Memory B cell (primary cell): ENCODE measurements around the gene SCFD2.

Experiments used
- ATAC-seq: fragments of 150-1000 bp; cut with Tn5 transposase; 2 replicates; pipeline ENCODE4 v1.10.0; 2021; ENCODE audit warnings: low read depth, mild to moderate bottlenecking, moderate library complexity
- DNase-seq, 2 donors: peaks; one replicate each; pipeline ENCODE4 v3.0.0; 2022; ENCODE audit warnings: low spot score in 2 of 2
- H3K27ac Mint-ChIP-seq: one replicate; pipeline ENCODE4 v1.8.0; 2022; ENCODE audit warnings: mild to moderate bottlenecking, moderate library complexity, mixed read lengths
- H3K27me3 Mint-ChIP-seq: one replicate; pipeline ENCODE4 v1.8.0; 2022; ENCODE audit warnings: mixed read lengths
- H3K36me3 Mint-ChIP-seq: one replicate; pipeline ENCODE4 v1.8.0; 2022; ENCODE audit warnings: mild to moderate bottlenecking, mixed read lengths
- H3K4me1 Mint-ChIP-seq: one replicate; pipeline ENCODE4 v1.8.0; 2022; ENCODE audit warnings: mixed read lengths
- H3K4me3 Mint-ChIP-seq: one replicate; pipeline ENCODE4 v1.8.0; 2022; ENCODE audit warnings: mild to moderate bottlenecking, moderate library complexity, mixed read lengths
- H3K9me3 Mint-ChIP-seq: one replicate; pipeline ENCODE4 v1.8.0; 2022; ENCODE audit warnings: mixed read lengths

The SCFD2 gene

DNA sequence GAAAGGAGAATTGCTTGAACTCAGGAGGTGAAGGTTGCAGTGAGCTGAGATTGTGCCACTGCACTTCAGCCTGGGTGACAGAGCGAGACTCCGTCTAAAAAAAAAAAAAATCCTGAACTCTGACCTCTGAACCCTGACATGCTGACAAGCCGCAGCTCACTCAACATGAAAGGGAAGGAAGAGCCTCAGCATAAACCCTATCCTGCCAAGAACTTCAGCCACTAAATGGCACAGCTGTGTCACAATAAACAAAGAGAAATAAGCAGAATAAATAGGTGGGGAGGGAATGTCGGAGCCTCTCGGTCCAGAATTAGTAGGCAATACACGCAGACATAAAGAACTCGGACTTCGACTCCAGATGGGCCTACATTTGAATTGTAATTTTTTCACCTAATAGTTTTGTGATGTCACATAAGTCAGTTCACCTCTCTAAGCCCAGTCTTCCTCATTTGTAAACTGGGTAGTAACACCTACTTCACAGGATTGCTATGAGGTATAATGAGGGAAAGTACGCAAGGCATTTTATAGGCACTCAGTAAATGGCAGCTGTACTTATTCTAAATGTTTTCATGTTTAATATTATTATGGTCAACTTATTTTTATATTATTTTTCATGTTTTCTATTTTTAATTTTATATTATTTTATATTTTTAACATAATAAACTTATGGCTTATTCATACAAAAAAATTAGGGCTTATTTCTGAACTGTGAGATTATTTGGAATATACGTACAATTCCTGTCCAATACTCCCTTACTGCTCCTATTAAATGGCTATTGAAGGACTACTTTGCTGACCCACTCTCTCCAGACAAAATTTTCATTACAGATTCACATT, 243.4 kb downstream of the SCFD2 start:
- no peaks in the 10 kb centered on the region for H3K9me3 Mint-ChIP-seq
- peaks cover 8% of the 10 kb centered on the region for H3K36me3 Mint-ChIP-seq
- no peak overlapping the region for H3K27ac Mint-ChIP-seq
- H3K4me3 Mint-ChIP-seq = no peak overlapping the region
- DNase-seq = no peak
- H3K4me1 Mint-ChIP-seq = peaks cover 2% of the 10 kb centered on the region
- no peaks in the 10 kb centered on the region for H3K27me3 Mint-ChIP-seq
- no peak for ATAC-seq

DNA sequence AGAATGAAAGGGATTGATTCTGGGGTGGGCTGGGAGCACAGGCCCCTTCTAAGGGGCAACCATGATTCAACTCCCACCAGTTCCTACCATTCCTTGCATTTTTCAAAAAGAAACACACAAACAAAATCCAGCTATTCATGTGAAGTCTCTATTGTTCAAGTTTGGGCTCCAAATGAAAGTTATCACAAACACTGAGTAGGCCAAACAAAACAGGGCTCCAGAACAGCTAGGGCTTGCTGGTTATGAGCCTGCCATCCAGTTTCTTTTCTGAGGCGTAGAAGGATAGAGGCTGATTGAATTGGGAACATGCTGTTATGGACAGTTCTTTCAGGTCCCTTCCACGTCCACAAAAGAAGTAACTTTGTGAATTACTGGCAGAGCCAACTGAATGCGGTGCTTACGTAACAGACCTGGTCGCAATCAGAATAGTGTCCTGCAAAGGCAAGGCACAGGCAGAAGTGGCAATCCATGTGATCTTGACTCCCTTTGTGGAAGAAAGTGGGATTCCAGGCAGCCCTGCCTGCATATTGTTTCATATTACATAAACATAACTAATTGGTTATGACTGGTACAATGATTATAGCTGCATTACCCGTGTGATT, 244.5 kb downstream of the SCFD2 start:
- Mint-ChIP-seq H3K9me3 (no peaks in the 10 kb centered on the region), H3K4me1 (peaks cover 2% of the 10 kb centered on the region), H3K4me3 (no peak overlapping the region), H3K27ac (no peak overlapping the region), H3K27me3 (no peaks in the 10 kb centered on the region), H3K36me3 (peaks cover 9% of the 10 kb centered on the region)
- ATAC-seq (no peak), DNase-seq (no peak)

DNA sequence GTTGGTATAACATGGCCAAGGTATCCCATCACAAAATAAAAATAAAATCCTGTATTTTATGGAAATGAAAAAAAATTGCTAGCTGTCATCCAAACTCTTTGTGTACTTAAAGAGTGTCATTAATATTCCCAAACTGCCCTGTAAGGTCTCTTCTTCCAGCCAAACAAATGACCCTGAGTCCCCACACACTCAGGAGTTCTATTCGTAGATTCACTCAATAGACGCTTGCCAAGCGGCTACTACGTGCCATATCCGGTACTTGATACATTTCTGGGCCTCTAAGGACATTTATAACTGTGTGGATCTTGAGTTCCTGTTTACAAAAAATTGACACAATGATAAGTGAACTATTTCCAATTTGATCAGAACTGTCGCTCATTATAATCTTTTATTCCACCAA, 245.1 kb downstream of the SCFD2 start:
- DNase-seq (no peak), ATAC-seq (no peak)
- Mint-ChIP-seq H3K4me3 (no peak overlapping the region), H3K4me1 (no peaks in the 10 kb centered on the region), H3K9me3 (no peaks in the 10 kb centered on the region), H3K27ac (no peak overlapping the region), H3K36me3 (peaks cover 7% of the 10 kb centered on the region), H3K27me3 (no peaks in the 10 kb centered on the region)

DNA sequence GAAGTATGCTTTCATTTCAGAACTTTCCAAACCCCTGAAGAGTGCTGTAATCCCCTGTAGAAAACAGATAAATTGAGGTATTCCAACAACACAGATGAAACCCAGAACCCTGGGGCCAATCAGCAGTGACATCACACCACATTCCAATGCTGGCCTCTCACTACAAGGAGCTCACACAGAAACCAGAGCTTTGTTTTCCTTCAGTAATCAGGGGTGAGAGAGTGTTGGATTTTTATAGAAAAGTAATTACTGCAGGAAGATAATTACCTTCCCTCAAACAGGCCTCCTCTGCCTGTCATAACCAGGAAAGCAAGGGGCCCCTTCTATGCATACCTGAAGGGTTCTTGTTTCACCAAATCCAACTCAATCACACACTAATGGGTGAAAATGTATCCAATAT, 246.2 kb downstream of the SCFD2 start:
- H3K4me1 Mint-ChIP-seq = no peaks in the 10 kb centered on the region
- peaks cover 8% of the 10 kb centered on the region for H3K36me3 Mint-ChIP-seq
- ATAC-seq (no peak), DNase-seq (no peak)
- H3K4me3 Mint-ChIP-seq = no peak overlapping the region
- H3K27ac Mint-ChIP-seq = no peak overlapping the region
- no peaks in the 10 kb centered on the region for H3K27me3 Mint-ChIP-seq
- peaks cover 3% of the 10 kb centered on the region for H3K9me3 Mint-ChIP-seq

DNA sequence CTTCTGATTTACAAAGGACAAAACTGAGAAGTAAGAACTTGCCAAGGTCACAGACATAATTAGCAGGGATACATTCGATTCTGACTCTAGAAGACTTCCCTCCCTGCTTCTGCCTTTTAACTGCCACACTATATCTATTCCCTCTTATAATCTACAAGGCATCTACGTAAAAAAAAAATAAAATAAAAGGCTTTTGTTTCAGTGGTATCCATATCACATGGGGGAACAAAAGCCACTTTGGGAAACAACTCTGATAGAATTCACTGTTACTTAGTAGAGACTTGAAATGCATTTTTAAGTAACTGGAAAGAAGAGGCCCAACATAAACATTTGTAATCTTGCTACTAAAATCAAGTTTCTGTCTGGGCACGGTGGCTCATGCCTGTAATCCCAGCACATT, 247.2 kb downstream of the SCFD2 start:
- Mint-ChIP-seq H3K27me3 (no peaks in the 10 kb centered on the region), H3K36me3 (peaks cover 9% of the 10 kb centered on the region), H3K9me3 (peaks cover 3% of the 10 kb centered on the region), H3K4me3 (no peak overlapping the region), H3K27ac (no peak overlapping the region), H3K4me1 (no peaks in the 10 kb centered on the region)
- no peak for ATAC-seq
- no peak for DNase-seq

DNA sequence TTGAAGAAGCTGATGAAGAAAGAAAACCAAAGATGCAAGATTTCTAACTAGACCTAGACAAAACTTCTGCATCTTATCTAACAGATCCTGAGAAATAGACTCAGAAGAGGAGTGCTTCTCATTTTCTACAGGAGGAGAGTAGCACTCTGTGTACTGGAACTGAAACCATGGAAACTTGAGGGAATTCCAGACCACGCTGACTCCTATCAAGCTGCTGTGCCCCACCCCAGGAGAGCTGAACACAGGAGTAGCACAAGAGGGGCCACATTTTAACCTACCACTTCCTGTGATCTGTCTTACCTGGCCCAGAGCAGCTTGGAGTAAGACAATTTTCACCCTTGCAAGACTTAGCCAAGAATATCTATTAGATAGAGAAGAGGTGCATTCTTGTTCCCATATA, 248.9 kb downstream of the SCFD2 start:
- Mint-ChIP-seq H3K27ac (no peak overlapping the region), H3K4me3 (no peak overlapping the region), H3K27me3 (no peaks in the 10 kb centered on the region), H3K4me1 (no peaks in the 10 kb centered on the region), H3K9me3 (peaks cover 3% of the 10 kb centered on the region), H3K36me3 (peaks cover 11% of the 10 kb centered on the region)
- DNase-seq = no peak
- ATAC-seq = no peak

DNA sequence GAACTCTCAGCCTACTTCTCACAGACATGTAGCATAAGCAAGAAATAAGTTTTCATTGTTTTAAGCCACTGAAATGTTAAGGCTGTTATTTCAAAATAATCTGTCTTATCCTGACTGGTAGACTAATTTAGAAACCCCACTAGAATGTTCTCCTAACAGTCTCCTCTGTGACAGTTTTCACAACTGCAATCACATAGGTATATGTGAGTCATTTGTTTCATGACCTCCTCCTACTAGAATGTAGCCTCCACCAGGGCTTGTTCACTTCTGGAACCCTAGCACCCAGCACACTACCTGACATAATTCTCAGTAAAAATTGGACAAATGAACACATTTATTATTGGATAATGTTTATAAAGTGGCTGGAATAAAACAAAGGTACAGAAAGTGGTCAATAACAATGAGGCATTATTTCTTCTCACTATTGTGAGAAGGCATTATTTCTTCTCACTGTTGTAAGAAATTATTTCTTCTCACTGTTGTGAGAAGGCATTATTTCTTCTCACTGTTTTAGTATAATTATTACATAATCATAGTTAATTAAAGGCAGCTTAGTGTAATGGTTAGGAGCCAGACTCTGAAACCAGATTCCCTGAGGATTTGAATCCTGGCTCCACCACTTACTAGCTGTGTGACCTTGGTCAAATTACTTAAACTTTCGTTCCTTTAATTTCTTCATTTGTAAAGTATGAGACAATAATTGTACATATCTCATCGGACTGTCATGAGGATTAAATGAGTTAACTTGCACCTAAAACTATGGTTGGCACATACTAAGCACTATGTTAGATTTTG, 252.2 kb downstream of the SCFD2 start:
- no peak overlapping the region for H3K27ac Mint-ChIP-seq
- H3K4me1 Mint-ChIP-seq = peaks cover 6% of the 10 kb centered on the region
- peaks cover 26% of the 10 kb centered on the region for H3K36me3 Mint-ChIP-seq
- DNase-seq = no peak
- no peak overlapping the region for H3K4me3 Mint-ChIP-seq
- no peak for ATAC-seq
- peaks cover 3% of the 10 kb centered on the region for H3K9me3 Mint-ChIP-seq
- no peaks in the 10 kb centered on the region for H3K27me3 Mint-ChIP-seq

DNA sequence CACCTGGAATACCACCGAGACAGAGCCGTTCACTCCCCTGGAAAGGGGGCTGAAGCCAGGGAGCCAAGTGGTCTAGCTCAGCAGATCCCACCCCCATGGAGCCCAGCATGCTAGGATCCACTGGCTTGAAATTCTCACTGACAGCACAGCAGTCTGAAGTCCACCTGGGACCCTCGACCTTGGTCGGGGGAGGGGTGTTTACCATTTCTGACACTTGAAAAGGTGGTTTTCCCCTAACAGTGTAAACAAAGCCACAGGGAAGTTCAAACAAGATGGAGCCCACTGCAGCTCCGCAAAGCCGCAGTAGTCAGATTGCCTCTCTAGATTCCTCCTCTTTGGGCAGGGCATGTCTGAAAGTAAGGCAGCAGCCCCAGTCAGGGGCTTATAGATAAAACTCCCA, 260.5 kb downstream of the SCFD2 start:
- Mint-ChIP-seq H3K27me3 (no peaks in the 10 kb centered on the region), H3K4me3 (no peak overlapping the region)
- DNase-seq = no peak

DNA sequence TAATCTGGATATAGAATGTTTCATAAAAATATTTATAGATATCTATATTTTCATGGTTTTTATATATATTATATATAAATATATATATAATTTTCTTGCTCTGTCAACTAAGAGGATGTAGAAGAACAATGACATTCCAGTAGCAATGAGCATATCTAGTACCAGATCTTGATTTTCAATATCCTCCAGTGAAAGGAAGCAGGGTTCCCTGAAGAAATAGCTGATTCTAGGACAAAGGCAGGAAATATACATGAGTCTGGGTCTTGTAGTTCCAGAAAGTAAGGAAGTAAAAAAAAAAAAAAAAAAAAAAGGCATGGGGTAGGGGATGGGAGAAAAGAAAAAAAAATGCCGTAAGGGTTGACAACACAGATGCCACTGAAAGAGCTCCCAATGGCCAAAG, 262.4 kb downstream of the SCFD2 start:
- H3K9me3 Mint-ChIP-seq = peaks cover 8% of the 10 kb centered on the region
- H3K27ac Mint-ChIP-seq = no peak overlapping the region
- no peaks in the 10 kb centered on the region for H3K27me3 Mint-ChIP-seq
- peaks cover 34% of the 10 kb centered on the region for H3K36me3 Mint-ChIP-seq
- ATAC-seq (no peak), DNase-seq (no peak)
- H3K4me1 Mint-ChIP-seq = peaks cover 2% of the 10 kb centered on the region
- no peak overlapping the region for H3K4me3 Mint-ChIP-seq

More for the DNA sequence above, 260.5 kb downstream of the SCFD2 start:
- Mint-ChIP-seq H3K27ac (no peak overlapping the region), H3K9me3 (peaks cover 5% of the 10 kb centered on the region), H3K36me3 (peaks cover 39% of the 10 kb centered on the region), H3K4me1 (peaks cover 8% of the 10 kb centered on the region)
- ATAC-seq = no peak

DNA sequence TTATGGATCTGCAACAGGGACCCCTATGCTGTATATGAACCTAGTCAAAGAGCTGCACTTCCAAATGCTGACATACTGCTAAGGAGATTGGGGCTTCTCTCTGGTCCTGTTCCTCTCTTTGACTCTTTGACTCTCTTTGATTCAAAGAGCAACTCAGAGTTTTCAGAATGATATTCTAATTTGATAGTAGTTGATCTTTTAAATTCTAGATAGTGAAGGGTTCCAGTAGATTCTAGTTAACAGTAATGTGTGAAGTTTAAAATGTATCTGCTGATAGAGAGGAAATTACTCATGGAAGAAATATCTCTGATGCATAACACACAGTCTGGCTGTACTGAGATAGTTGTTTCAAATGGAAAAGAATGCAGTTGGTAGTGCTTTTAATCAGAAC, 264.7 kb downstream of the SCFD2 start:
- peaks cover 4% of the 10 kb centered on the region for H3K9me3 Mint-ChIP-seq
- ATAC-seq = no peak
- no peaks in the 10 kb centered on the region for H3K4me1 Mint-ChIP-seq
- DNase-seq = no peak
- no peak overlapping the region for H3K27ac Mint-ChIP-seq
- peaks cover 19% of the 10 kb centered on the region for H3K36me3 Mint-ChIP-seq
- no peak overlapping the region for H3K4me3 Mint-ChIP-seq
- no peaks in the 10 kb centered on the region for H3K27me3 Mint-ChIP-seq

DNA sequence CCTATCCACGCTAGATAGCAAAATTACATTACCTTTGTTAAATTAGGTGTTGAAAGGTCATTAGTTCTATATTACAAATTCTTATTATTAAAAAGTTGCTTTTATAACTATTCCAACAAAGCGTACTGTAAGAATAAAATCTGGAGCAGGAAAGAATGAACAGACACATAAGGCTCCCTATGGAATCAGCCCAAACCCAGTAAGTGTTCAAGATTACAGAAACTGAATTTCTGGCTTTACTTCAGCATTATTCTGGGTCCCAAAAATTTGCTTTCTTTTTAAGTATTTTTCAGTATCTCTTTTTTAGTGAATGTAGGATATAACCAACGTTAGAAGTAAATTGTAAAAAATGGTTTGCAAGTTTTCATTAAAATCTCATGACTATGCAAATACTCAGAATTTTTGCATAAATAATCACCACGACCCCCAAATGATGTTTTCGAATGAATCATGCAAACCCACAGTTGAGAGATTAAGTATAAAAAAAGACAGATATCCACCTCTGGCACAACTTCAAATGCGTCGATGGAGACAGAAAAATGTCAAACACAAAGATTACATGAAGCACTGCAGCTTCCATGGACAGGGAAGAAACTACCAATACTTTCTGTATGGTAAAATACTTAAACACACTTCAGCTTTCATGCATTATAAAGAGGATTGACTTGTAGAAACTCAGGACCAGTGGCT, 265.2 kb downstream of the SCFD2 start:
- peaks cover 19% of the 10 kb centered on the region for H3K36me3 Mint-ChIP-seq

DNA sequence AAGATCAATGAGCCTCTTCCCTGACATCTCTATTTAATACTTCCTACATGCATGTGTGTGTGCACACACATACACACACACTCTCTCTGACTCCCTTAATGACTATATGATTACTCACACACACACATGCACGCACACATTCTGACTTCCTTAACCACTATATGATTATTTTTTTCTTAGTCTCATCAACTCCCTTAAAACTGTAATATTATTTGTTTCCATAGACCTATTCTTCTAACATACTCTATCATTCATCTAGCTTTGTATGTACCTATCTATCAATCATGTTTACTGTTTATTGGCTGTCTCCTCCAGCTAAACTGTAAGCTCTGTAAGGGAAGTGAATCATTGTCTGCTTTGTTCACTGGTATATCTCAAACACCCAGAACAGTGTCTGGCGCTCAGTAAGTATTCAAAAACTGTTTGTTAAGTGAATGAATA, 267.2 kb downstream of the SCFD2 start:
- Mint-ChIP-seq H3K27ac (no peak overlapping the region), H3K4me3 (no peak overlapping the region), H3K9me3 (peaks cover 11% of the 10 kb centered on the region), H3K36me3 (peaks cover 29% of the 10 kb centered on the region), H3K27me3 (no peaks in the 10 kb centered on the region), H3K4me1 (no peaks in the 10 kb centered on the region)
- no peak for DNase-seq
- no peak for ATAC-seq

More for the DNA sequence above, 265.2 kb downstream of the SCFD2 start:
- Mint-ChIP-seq H3K4me1 (no peaks in the 10 kb centered on the region), H3K27me3 (no peaks in the 10 kb centered on the region), H3K9me3 (peaks cover 4% of the 10 kb centered on the region), H3K4me3 (no peak overlapping the region), H3K27ac (no peak overlapping the region)
- ATAC-seq (no peak), DNase-seq (no peak)

DNA sequence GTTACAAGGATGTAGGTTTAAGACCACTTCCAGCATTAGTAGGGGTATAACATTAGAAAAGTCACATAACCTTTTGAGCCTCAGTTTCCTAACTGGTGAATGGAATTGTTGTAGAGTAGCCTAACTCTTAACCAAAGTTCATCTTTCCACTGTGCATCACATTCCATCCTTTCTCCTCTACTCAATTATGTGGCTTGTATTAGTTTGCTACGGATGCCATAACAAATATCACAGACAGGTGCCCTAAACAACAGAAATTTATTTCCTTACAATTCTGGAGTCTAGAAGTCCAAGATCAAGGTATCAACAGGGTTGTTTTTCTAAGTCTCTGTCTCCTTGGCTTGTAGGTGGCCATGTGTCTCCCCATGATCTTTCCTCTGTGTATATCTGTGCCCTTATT, 271.8 kb downstream of the SCFD2 start:
- peaks cover 2% of the 10 kb centered on the region for H3K4me1 Mint-ChIP-seq
- no peak overlapping the region for H3K4me3 Mint-ChIP-seq
- no peaks in the 10 kb centered on the region for H3K27me3 Mint-ChIP-seq
- peaks cover 26% of the 10 kb centered on the region for H3K36me3 Mint-ChIP-seq
- ATAC-seq = no peak
- peaks cover 11% of the 10 kb centered on the region for H3K9me3 Mint-ChIP-seq
- H3K27ac Mint-ChIP-seq = no peak overlapping the region
- no peak for DNase-seq
